Lower leg skin (tissue), 3 donors: ENCODE measurements around the gene DNAJC12.
"Not testable (repeated sequence)": the region's sequence is repeated elsewhere in the genome, so short reads cannot be mapped to it uniquely, and the experiment has no call there.

Experiments used
- CTCF ChIP-seq, 3 donors: fragments of 450-650 bp; IDR thresholded peaks; one replicate each; pipeline ENCODE4 v1.5.1; 2016; ENCODE audit warnings: antibody characterized with exemption in 3 of 3, mild to moderate bottlenecking in 3 of 3, moderate library complexity in 2 of 3
- POLR2A ChIP-seq, 2 donors: fragments of 450-650 bp; IDR thresholded peaks; one replicate each; pipeline ENCODE4 v1.6.1; 2016 to 2017; ENCODE audit warnings: antibody characterized with exemption in 2 of 2, mild to moderate bottlenecking in 1 of 2, moderate library complexity in 1 of 2

- not testable (repeated sequence) for TF ChIP-seq POLR2A, CTCF (IDR thresholded peaks at IDR 0.05)
These were observed 75.4 kb downstream of the DNAJC12 start for GRCh38 chr10:67762567-67762966.
